MM.1S (cell line): ENCODE data around the gene MAPK7.

ENCODE experiments used
- CTCF ChIP-seq: fragments of 300-600 bp; sonication (generic); IDR thresholded peaks from 2 replicates; pipeline ENCODE4 v1.5.1; 2016; ENCODE audit warnings: antibody characterized with exemption, low read length, mixed read lengths
- EZH2 ChIP-seq: fragments of 300-600 bp; sonication (generic); optimal IDR thresholded peaks from 2 replicates; pipeline ENCODE3; 2017; ENCODE audit warnings: low read depth, mild to moderate bottlenecking, antibody characterized with exemption, low read length, mixed read lengths
- EZH2phosphoT487 ChIP-seq: fragments of 300-600 bp; sonication (generic); IDR thresholded peaks from 2 replicates; pipeline ENCODE4 v1.6.1; 2018; ENCODE audit warnings: antibody characterized with exemption, low read length

GRCh38 chr17:19371259-19372010 lies 6.9 kb upstream of the MAPK7 start:
- TF ChIP-seq CTCF (no peak), EZH2 (no peak), EZH2phosphoT487 (no peak)
